ENCODE measurements around the gene HK2. TPM values are rescaled to one million over a fixed set of nuclear protein-coding genes. Genes with fewer than 3 reads are reported as not detected.

Gene HK2
- total RNA-seq, 6 experiments from 2014 or later, result 0.48 to 23.0 (median 0.87) TPM

- Histone ChIP-seq H3K4me1 (no peaks in the 10 kb centered on the region), H3K27ac (no peak overlapping the region), H3K36me3 (no peaks in the 10 kb centered on the region), H3K4me3 (no peak overlapping the region), H3K9me3 (no peaks in the 10 kb centered on the region), H3K27me3 (no peaks in the 10 kb centered on the region)
- TF ChIP-seq POLR2A (IDR thresholded peaks at IDR 0.05), result no peak
- no peak for TF ChIP-seq CTCF (IDR thresholded peaks at IDR 0.05)
- DNase-seq (no peak), ATAC-seq (peak; percentile 24 to 53 (median 40))
- 56% methylated on average over 5 of the region's 5 CpGs for WGBS (ENCODE audit: insufficient coverage, low coverage, low lambda C conversion rate, missing lambda C conversion rate)
- intact Hi-C loops (cut with DNase I), result no loop called here
Measured at GRCh38 chr2:74922592-74923227, 88.8 kb downstream of the HK2 start.

GRCh38 chr2:74924463-74925265 lies 90.7 kb downstream of the HK2 start:
- 90% methylated on average over 4 of the region's 11 CpGs for WGBS (ENCODE audit: insufficient coverage, low coverage, low lambda C conversion rate, missing lambda C conversion rate)
- Histone ChIP-seq H3K36me3 (no peaks in the 10 kb centered on the region), H3K4me3 (no peak overlapping the region), H3K27ac (no peak overlapping the region), H3K4me1 (no peaks in the 10 kb centered on the region), H3K9me3 (no peaks in the 10 kb centered on the region), H3K27me3 (no peaks in the 10 kb centered on the region)
- ATAC-seq, result peak in 1 of 4 donors; percentile 8
- no peak for DNase-seq
- TF ChIP-seq CTCF (IDR thresholded peaks at IDR 0.05) (no peak), POLR2A (IDR thresholded peaks at IDR 0.05) (no peak)
- intact Hi-C loops (cut with DNase I), result no loop called here

GRCh38 chr2:74925361-74925786 lies 91.4 kb downstream of the HK2 start:
- DNase-seq (no peak), ATAC-seq (no peak)
- H3K36me3 ChIP-seq, result no peaks in the 10 kb centered on the region
- no peak overlapping the region for H3K27ac ChIP-seq
- H3K4me1 ChIP-seq, result no peaks in the 10 kb centered on the region
- 49% methylated on average over 2 of the region's 2 CpGs for WGBS (ENCODE audit: insufficient coverage, low coverage, low lambda C conversion rate, missing lambda C conversion rate)
- no peaks in the 10 kb centered on the region for H3K27me3 ChIP-seq
- no peaks in the 10 kb centered on the region for H3K9me3 ChIP-seq
- intact Hi-C loops (cut with DNase I), result no loop called here
- H3K4me3 ChIP-seq, result no peak overlapping the region
- TF ChIP-seq POLR2A (IDR thresholded peaks at IDR 0.05) (no peak), CTCF (IDR thresholded peaks at IDR 0.05) (no peak)

- H3K36me3 ChIP-seq, result no peaks in the 10 kb centered on the region
- H3K27me3 ChIP-seq, result no peaks in the 10 kb centered on the region
- no peak overlapping the region for H3K27ac ChIP-seq
- TF ChIP-seq CTCF (IDR thresholded peaks at IDR 0.05) (no peak), POLR2A (IDR thresholded peaks at IDR 0.05) (no peak)
- intact Hi-C loops (cut with DNase I), result no loop called here
- whole genome bisulfite sequencing (ENCODE audit: insufficient coverage, low coverage, low lambda C conversion rate, missing lambda C conversion rate), result 90% methylated on average over 2 of the region's 5 CpGs
- H3K4me3 ChIP-seq, result no peak overlapping the region
- H3K4me1 ChIP-seq, result no peaks in the 10 kb centered on the region
- ATAC-seq (no peak), DNase-seq (no peak)
- H3K9me3 ChIP-seq, result no peaks in the 10 kb centered on the region
Measured at GRCh38 chr2:74927621-74928020, 93.7 kb downstream of the HK2 start.

Data from right lobe of liver (tissue), 6 donors.